Ishikawa (cell line): ENCODE data around the gene TNFRSF12A.

ENCODE experiments used
- EP300 ChIP-seq: IDR thresholded peaks from 2 replicates; pipeline ENCODE4 v1.6.1; 2012; ENCODE audit warnings: borderline replicate concordance
- FOXM1 ChIP-seq: IDR thresholded peaks from 2 replicates; pipeline ENCODE4 v1.6.1; 2012; ENCODE audit warnings: low read depth, borderline replicate concordance
- YY1 ChIP-seq: IDR thresholded peaks from 2 replicates; pipeline ENCODE4 v1.6.1; 2012; ENCODE audit warnings: low read depth

DNA sequence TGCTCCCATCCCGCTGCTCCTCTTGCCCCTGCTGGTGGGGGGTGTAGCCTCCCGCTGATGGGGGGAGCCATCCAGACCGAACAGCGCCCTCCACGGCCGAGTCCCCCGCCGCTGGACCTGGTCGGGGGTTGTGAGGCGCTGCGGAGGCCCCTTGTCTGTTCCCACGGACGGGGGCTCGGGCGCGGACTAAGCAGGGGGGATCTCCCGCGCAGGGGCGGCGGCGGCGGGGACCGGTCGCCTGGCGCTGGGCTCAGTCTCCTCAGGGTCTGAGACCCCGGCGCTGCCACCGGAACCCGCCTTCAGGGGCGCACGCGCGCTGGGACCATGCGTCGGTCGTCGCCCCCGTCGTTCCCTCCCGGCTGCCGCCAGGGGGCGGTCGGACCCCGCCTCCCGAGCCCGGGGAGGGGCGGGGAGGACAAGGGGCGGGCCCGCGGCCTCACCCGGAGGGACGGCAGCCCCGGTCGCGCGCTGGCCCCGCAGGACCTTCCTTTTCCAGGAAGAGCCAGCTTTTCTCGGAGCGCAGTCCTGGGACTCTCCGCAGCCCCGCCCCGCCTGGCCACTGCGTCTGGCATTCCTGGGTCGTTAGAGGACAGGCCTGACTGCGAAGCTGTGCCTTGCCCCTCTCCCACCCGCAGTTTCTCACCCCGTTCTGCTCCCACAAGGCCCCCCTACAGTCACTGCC is 39.0 kb downstream of the TNFRSF12A start:
- TF ChIP-seq EP300, result no peak
- TF ChIP-seq YY1, result no peak
- TF ChIP-seq FOXM1, result no peak
